Measurements from ENCODE around the gene ADAM12. TPM values are rescaled to one million over a fixed set of nuclear protein-coding genes. Genes with fewer than 3 reads are reported as not detected.
A peak's percentile ranks its signal among the peaks of the same experiment; 100 is the strongest.

The ADAM12 gene
- total RNA-seq, 1 donor from 2014 or later: 0.20 TPM

- DNase-seq (ENCODE audit: low read depth in 2 of 2): no peak
These were observed 125.1 kb downstream of the ADAM12 start for GRCh38 chr10:126263006-126263676.

- peak in 1 of 2 donors; percentile 37 for DNase-seq (ENCODE audit: low read depth in 2 of 2)
These were observed 125.9 kb downstream of the ADAM12 start for GRCh38 chr10:126262233-126262838.

GRCh38 chr10:126259760-126260479 lies 128.4 kb downstream of the ADAM12 start:
- DNase-seq (ENCODE audit: low read depth in 2 of 2): no peak

GRCh38 chr10:126256864-126257263 lies 131.4 kb downstream of the ADAM12 start:
- no peak for DNase-seq (ENCODE audit: low read depth in 2 of 2)

GRCh38 chr10:126255313-126255712 lies 133.0 kb downstream of the ADAM12 start:
- DNase-seq (ENCODE audit: low read depth in 2 of 2): no peak

GRCh38 chr10:126253611-126253998 lies 134.7 kb downstream of the ADAM12 start:
- no peak for DNase-seq (ENCODE audit: low read depth in 2 of 2)

GRCh38 chr10:126252884-126253610 lies 135.2 kb downstream of the ADAM12 start:
- DNase-seq (ENCODE audit: low read depth in 2 of 2): peak in 1 of 2 donors; percentile 72

- no peak for DNase-seq (ENCODE audit: low read depth in 2 of 2)
These were observed 136.4 kb downstream of the ADAM12 start for GRCh38 chr10:126251778-126252407.

GRCh38 chr10:126250527-126251310 lies 137.6 kb downstream of the ADAM12 start:
- no peak for DNase-seq (ENCODE audit: low read depth in 2 of 2)

GRCh38 chr10:126250045-126250444 lies 138.2 kb downstream of the ADAM12 start:
- no peak for DNase-seq (ENCODE audit: low read depth in 2 of 2)

GRCh38 chr10:126247446-126247975 lies 140.8 kb downstream of the ADAM12 start:
- peak in 1 of 2 donors; percentile 90 for DNase-seq (ENCODE audit: low read depth in 2 of 2)

- DNase-seq (ENCODE audit: low read depth in 2 of 2): peak in 1 of 2 donors; percentile 47
These were observed 141.9 kb downstream of the ADAM12 start for GRCh38 chr10:126246396-126246795.

- DNase-seq (ENCODE audit: low read depth in 2 of 2): no peak
These were observed 142.8 kb downstream of the ADAM12 start for GRCh38 chr10:126245501-126245900.

- no peak for DNase-seq (ENCODE audit: low read depth in 2 of 2)
These were observed 144.3 kb downstream of the ADAM12 start for GRCh38 chr10:126243971-126244370.

GRCh38 chr10:126243306-126243705 lies 145.0 kb downstream of the ADAM12 start:
- no peak for DNase-seq (ENCODE audit: low read depth in 2 of 2)

- no peak for DNase-seq (ENCODE audit: low read depth in 2 of 2)
These were observed 145.6 kb downstream of the ADAM12 start for GRCh38 chr10:126242397-126243260.

GRCh38 chr10:126240483-126240882 lies 147.8 kb downstream of the ADAM12 start:
- no peak for DNase-seq (ENCODE audit: low read depth in 2 of 2)

- DNase-seq (ENCODE audit: low read depth in 2 of 2): no peak
These were observed 148.4 kb downstream of the ADAM12 start for GRCh38 chr10:126239844-126240243.
